HG03521 (cell line): Measurements from ENCODE around the gene ARID4A.
"Not testable (repeated sequence)": the region's sequence is repeated elsewhere in the genome, so short reads cannot be mapped to it uniquely, and the experiment has no call there.

ENCODE experiments used
- ATAC-seq: cut with Tn5 transposase; IDR thresholded peaks from one replicate; pipeline ENCODE4 v1.9.1; 2021; ENCODE audit warnings: mild to moderate bottlenecking, moderate library complexity; ENCODE audit not compliant: unreplicated experiment

The ARID4A gene

GRCh38 chr14:58298477-58299400, at the start of gene ARID4A:
ARID4A (plus strand) TSS chr14:58298555; CDS start chr14:58299855, 1,300 bp downstream.
- peak; percentile 6 for ATAC-seq

DNA sequence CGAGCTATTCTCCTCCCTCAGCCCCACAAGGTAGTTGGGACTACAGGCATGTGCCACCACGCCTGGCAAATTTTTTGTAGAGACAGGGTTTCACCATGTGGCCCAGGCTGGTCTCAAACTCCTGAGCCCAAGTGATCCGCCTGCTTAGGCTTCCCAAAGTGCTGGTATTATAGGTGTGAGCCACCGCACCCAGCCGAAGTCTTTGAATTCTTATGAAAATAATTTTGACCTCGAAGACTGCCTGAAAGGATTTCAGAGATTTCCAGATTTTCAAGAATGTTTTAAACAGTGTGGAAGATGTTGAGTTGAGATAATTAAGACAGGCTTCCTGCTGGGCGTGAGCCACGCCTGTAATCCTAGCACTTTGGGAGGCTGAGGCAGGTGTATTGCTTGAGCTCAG, 48.7 kb upstream of the ARID4A start:
- ATAC-seq = no peak

- no peak for ATAC-seq
Observed at GRCh38 chr14:58258156-58258555, 40.2 kb upstream of the ARID4A start.

- not testable (repeated sequence) for ATAC-seq
Observed at GRCh38 chr14:58262005-58262404, 36.4 kb upstream of the ARID4A start.

DNA sequence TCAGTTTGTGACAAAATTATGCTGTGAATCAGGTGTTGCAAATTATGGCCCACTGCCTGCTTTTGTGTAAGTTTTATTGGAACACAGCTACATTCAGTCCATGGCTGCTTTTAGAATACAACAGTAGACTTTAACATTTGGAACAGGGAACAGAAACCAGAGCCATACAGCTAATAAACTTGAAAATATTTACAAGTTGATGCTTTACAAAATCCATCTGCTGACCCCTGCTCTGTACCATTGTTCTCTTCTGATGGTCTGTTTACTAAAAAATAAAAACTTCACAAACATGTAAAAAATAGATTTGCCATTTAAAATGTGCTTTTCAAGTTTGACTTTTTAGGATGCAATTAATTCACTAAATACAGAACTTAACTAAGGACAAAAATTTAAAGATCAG, 33.0 kb upstream of the ARID4A start:
- ATAC-seq = no peak

GRCh38 chr14:58270628-58271027, 27.7 kb upstream of the ARID4A start:
- no peak for ATAC-seq

DNA sequence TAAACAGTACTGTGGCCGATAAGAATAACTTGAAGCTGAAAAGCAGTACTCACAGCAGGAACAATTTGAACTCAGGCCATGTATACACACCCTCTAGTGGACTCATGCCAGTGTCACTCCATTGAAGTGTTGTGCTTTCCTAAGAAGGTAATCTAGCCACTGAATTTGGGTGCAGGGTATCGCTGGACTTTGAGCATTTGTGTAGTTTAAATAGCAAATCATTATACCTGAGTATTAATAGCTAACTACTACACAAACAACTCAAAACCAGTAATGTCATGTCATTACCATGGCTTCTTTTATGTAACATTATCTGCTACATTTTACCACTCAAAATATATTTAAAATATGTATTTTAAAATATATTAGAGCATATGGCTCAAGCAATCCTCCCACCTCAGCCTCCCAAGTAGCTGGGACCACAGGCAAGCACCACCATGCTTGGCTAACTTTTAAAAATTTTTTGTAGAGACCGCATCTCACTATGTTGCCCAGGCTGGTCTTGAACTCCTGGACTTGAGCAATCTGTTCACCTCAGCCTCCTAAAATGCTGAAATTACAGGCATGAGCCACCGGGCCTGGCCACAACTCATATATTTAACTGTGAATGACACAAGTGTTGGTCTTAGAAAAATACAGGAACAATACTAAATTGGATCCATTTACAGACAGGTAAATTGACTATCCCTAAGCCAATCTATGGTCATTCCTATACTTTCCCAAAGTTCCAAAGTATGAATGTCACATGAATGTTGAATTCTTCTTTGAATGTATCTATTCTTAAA, 25.6 kb upstream of the ARID4A start:
- no peak for ATAC-seq

DNA sequence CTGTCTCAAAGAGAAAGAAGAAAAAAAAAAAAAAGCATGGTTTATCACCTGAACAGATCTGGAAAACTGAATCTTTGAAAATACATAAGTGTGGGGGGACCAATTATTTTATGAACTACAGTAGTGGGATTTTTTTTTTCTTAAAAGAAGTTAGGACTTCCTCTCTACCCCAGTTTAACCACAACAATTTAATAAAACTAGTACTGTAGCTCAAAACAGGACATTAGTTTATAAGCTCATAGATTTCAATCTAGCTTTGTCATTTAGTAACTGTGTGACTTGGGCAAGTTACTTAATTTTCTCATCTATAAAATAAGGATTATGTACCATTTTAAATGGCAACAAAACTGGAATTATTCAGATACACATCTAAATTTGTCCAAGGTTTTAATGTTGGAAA, 23.5 kb upstream of the ARID4A start:
- no peak for ATAC-seq

GRCh38 chr14:58275527-58276190, 22.7 kb upstream of the ARID4A start:
- no peak for ATAC-seq

- ATAC-seq = no peak
Observed at GRCh38 chr14:58276208-58276607, 22.1 kb upstream of the ARID4A start.

DNA sequence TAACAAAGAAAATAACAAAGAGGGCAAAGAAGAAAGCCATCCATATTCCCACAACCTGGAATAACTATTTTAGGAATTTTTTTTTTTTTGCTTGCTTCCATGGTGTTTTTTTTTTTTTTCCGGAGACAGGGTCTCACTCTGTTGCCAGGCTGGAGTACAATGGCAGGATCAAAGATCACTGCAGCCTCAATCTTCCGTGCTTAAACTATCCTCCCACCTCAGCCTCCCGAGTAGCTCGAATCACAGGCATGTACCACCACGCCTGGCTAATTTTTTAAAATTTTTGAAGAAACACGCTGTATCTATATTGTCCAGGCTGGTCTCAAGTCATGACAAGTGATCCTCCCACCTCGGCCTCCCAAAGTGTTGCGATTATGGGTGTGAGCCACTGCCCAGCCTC, 20.2 kb upstream of the ARID4A start:
- no peak for ATAC-seq

DNA sequence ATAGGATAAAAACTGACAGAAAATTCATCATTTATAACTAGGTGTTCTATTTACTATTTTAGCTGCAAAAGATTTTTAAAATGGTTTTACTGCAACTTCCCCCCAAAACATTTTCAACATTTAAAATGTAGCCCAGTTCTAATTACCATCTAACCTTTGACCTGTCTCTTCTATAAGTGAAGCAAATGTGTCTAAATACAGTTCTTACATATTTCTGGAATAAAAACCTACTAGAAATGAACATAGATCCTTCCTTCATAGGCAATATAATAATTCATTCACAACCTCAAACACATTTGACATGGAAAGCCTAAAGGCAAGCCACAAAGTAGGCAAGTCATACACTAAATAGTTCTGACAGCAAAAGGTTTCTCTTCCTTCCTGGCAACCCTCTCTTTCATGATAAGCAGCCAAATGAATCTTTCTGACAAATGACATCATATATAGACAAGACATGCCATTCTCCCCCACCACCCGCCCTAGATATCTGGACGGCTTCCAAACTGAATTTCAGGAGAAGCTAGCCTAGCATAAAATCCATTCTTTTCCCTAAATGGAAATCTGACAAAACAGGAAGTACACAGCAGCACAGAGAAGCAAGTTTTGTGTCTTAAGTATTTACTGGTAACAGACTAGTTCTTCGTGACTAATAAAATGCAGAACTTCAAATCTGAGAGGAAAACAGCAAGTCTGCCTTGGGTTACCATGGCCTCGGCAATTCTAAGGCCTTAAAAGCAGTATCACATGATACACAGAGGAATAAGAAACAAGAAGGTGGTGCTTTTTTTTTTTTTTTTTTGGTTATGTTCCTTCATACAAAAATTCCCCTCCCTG, 17.2 kb upstream of the ARID4A start:
- no peak for ATAC-seq

DNA sequence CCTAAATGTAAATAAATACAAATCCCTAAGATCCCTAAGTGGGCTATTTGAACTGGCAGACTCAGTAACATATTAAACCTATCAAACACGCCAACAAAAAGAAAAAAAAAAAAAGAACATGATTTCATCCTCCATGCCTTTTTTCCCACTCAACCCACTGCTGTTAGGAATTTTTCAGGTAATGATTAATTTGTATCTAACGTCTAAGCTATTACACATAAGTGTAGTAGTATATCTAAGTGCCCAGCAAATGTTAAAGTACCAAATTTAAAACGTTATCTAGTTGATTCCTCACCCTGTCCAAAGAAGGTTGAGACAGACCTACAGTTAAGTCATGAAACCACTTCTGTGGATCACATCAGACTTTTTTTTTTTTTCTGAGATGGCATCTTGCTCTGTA, 16.4 kb upstream of the ARID4A start:
- ATAC-seq = no peak

DNA sequence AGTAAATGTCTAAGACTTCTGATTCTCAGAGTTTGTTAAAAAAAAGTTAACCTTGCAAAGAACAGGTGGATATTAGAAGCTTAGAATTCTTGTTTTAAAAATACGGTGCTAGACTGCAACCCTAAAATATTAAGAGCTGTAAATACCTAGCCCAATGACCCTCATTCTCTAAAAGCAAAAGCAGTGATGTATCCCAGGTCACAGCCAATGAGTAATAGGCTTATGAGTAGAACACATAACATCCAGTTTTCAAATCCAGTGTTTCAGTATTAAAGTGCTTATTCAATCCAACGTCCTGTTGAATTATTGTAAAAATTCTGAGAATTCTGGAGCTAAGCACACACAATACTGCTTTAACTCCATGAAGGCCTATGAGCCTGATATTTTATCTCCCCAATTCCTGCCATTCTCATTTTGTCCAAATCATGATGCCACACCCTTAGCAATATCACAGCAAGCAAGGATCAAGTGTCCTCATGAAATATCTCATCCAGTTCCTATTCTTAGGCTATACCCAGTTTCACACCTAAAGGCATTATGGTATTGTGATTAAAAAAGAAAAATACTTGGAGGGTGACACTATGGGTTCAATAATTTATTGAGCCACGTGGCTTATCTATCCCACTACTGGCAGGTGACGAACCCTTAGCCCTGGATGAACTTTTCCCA, 15.3 kb upstream of the ARID4A start:
- no peak for ATAC-seq

GRCh38 chr14:58283730-58284129, 14.6 kb upstream of the ARID4A start:
- no peak for ATAC-seq

DNA sequence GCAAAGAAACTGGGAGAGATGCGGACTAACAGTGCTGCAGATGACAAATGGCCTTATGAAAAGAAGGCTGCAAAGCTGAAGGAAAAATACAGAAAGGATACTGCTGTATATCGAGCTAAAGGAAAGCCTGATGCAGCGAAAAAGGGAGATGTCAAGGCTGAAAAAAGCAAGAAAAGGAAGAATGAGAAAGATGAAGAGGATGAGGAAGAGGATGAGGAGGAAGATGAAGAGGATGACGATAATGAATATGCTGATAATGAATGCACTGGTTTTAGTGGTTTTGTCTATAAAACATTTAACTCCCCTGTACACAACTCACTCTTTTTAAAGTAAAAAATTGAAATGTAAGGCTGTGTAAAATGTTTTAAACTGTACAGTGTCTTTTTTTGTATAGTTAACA, 13.2 kb upstream of the ARID4A start:
- no peak for ATAC-seq

GRCh38 chr14:58287607-58288042, 10.7 kb upstream of the ARID4A start:
- no peak for ATAC-seq

DNA sequence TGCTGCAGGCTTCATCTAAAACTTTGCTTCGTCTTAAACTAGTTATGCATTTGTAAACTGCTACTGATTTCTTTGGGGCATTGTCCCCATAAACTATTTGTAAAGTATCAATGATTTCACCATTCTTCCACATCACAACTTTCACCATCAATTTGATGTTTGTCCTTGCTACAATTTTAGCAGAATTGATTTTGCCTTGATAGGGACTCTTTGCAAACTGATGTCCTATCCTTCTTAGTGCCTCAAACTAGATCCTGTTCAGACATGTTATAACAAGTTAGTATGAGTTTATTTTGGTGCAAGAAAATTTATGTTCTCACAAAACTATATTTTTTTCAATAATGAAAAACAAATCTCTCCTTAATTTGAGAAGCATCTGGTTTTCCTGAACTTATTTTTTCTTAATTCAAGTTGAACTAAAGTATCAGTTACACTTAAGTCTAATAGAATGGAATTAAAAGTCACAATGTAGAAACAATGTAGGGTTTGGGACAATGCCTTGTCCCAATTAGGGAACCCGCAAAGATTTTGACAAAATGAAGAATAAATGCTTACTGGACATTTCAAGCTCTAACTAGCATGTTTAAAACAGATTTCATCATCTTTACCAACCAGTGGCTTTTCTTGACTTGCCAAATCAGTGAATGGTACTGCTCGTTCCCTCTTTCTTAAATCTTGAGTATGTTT, 10.1 kb upstream of the ARID4A start:
- no peak for ATAC-seq

- no peak for ATAC-seq
Observed at GRCh38 chr14:58291646-58292045, 6.7 kb upstream of the ARID4A start.
